PC-9 (cell line): ENCODE data around the gene CHIT1. TPM values are rescaled to one million over a fixed set of nuclear protein-coding genes. Genes with fewer than 3 reads are reported as not detected.

Experiments
- BruUV-seq: library from RNA; stranded (reverse); fragments of 400-500 nt; replicated peaks from 2 replicates; lab custom pipeline; 2021; lab: Mats Ljungman, UMichigan
- CTCF ChIA-PET: fragments of 300-600 bp; sonication (Branson Sonifier 250); formaldehyde crosslinking; loops from one replicate; lab custom pipeline; 2022; ENCODE audit warnings: antibody characterized with exemption; lab: Charles Lee
- POLR2A ChIA-PET: fragments of 300-600 bp; sonication (Branson Sonifier 250); formaldehyde crosslinking; loops from one replicate; lab custom pipeline; 2022; ENCODE audit warnings: antibody characterized with exemption; ENCODE audit not compliant: unreplicated experiment; lab: Charles Lee
- DNase-seq, 2 experiments: peaks; one replicate each; pipeline versions ENCODE4 v3.0.0 to v3.0.0-alpha.2; 2015 to 2022; ENCODE audit warnings: mixed read lengths in 1 of 2
- H2AFZ ChIP-seq: fragments of 200-600 bp; sonication (generic); 2 replicates; pipeline ENCODE4 v1.8.1; 2017; ENCODE audit warnings: antibody characterized with exemption
- H3F3A ChIP-seq: fragments of 200-600 bp; sonication (generic); 2 replicates; pipeline ENCODE4 v1.8.1; 2017; ENCODE audit warnings: antibody characterized with exemption, mild to moderate bottlenecking, low read depth; ENCODE audit not compliant: insufficient read depth
- H3K27ac ChIP-seq: fragments of 200-600 bp; sonication (generic); 2 replicates; pipeline ENCODE4 v1.6.1; 2016; ENCODE audit warnings: mixed run types
- H3K27me3 ChIP-seq: fragments of 200-600 bp; sonication (generic); 2 replicates; pipeline ENCODE4 v1.6.1; 2016; ENCODE audit warnings: low read depth, mixed run types; ENCODE audit not compliant: insufficient read depth
- H3K36me3 ChIP-seq: fragments of 200-600 bp; sonication (generic); 2 replicates; pipeline ENCODE4 v1.6.1; 2016; ENCODE audit warnings: low read depth, mixed run types
- H3K4me1 ChIP-seq: fragments of 200-600 bp; sonication (generic); replicated peaks from 2 replicates; pipeline ENCODE4 v1.6.1; 2016; ENCODE audit warnings: mixed run types; ENCODE audit not compliant: insufficient read depth
- H3K4me2 ChIP-seq: fragments of 200-600 bp; sonication (generic); 2 replicates; pipeline ENCODE4 v1.6.1; 2017; ENCODE audit warnings: mixed run types
- H3K4me3 ChIP-seq: fragments of 200-600 bp; sonication (generic); 2 replicates; pipeline ENCODE4 v1.6.1; 2016; ENCODE audit warnings: mixed run types
- H3K79me2 ChIP-seq: fragments of 200-600 bp; sonication (generic); 2 replicates; pipeline ENCODE4 v1.6.1; 2017; ENCODE audit warnings: low read depth, mixed run types
- H3K9me2 ChIP-seq: fragments of 200-600 bp; sonication (generic); 2 replicates; pipeline ENCODE4 v1.8.1; 2017; ENCODE audit warnings: mild to moderate bottlenecking; ENCODE audit not compliant: insufficient read depth
- H3K9me3 ChIP-seq: fragments of 200-600 bp; sonication (generic); 2 replicates; pipeline ENCODE4 v1.8.1; 2016; ENCODE audit warnings: low read depth; ENCODE audit not compliant: insufficient read depth
- H4K20me1 ChIP-seq: fragments of 200-600 bp; sonication (generic); 2 replicates; pipeline ENCODE4 v1.8.1; 2017; ENCODE audit not compliant: insufficient read depth
- EZH2 ChIP-seq: fragments of 200-600 bp; sonication (generic); IDR thresholded peaks from 2 replicates; pipeline ENCODE4 v1.8.0; 2017; ENCODE audit warnings: antibody characterized with exemption, low read depth
- intact Hi-C: fragments of 100-400 bp; cut with micrococcal nuclease; formaldehyde crosslinking; loops from one replicate; pipeline ENCODE4 v1.10.0; 2022; ENCODE audit not compliant: unreplicated experiment
- total RNA-seq: library from RNA; stranded (reverse); gene quantifications from 2 replicates; pipeline ENCODE4 v1.2.3, GENCODE V29; 2021
- TF ChIP-seq, protein P1 (sequence below): fragments of 200-600 bp; sonication (generic); conservative IDR thresholded peaks from 2 replicates; pipeline ENCODE4 v1.6.1; 2017; ENCODE audit warnings: mixed run types, antibody characterized with exemption, mild to moderate bottlenecking, moderate library complexity

Gene CHIT1
- total RNA-seq, 1 experiment from 2014 or later: not detected

GRCh38 chr1:203178083-203178482, 51.4 kb downstream of the CHIT1 start:
- H3K36me3 ChIP-seq: no peaks in the 10 kb centered on the region
- POLR2A ChIA-PET: no interaction called here
- intact Hi-C loops: no loop called here
- H3K27me3 ChIP-seq: no peaks in the 10 kb centered on the region
- no peak overlapping the region for H3K4me2 ChIP-seq
- H3K27ac ChIP-seq: 0 out of 2 replicates have a peak overlapping the region, but pooled peaks have one; percentile 31
- peaks cover 10% of the 10 kb centered on the region; the same call in 1 of the 2 replicates for H3F3A ChIP-seq
- H2AFZ ChIP-seq: no peak overlapping the region
- H3K9me3 ChIP-seq: no peaks in the 10 kb centered on the region
- TF ChIP-seq EZH2: no peak
- TF ChIP-seq, protein P1, sequence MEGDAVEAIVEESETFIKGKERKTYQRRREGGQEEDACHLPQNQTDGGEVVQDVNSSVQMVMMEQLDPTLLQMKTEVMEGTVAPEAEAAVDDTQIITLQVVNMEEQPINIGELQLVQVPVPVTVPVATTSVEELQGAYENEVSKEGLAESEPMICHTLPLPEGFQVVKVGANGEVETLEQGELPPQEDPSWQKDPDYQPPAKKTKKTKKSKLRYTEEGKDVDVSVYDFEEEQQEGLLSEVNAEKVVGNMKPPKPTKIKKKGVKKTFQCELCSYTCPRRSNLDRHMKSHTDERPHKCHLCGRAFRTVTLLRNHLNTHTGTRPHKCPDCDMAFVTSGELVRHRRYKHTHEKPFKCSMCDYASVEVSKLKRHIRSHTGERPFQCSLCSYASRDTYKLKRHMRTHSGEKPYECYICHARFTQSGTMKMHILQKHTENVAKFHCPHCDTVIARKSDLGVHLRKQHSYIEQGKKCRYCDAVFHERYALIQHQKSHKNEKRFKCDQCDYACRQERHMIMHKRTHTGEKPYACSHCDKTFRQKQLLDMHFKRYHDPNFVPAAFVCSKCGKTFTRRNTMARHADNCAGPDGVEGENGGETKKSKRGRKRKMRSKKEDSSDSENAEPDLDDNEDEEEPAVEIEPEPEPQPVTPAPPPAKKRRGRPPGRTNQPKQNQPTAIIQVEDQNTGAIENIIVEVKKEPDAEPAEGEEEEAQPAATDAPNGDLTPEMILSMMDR: no peak
- H3K79me2 ChIP-seq: no peaks in the 10 kb centered on the region
- CTCF ChIA-PET: interaction anchor here (1.0 kb wide), 1 partner anchor 60 kb away, joined by 4 read pairs; no protein-coding TSS in a partner anchor
- H4K20me1 ChIP-seq: no peaks in the 10 kb centered on the region
- H3K4me1 ChIP-seq: peaks cover 38% of the 10 kb centered on the region
- H3K9me2 ChIP-seq: no peaks in the 10 kb centered on the region
- no peak overlapping the region for H3K4me3 ChIP-seq
- DNase-seq: no peak
- BruUV-seq: no TSS peak

DNA sequence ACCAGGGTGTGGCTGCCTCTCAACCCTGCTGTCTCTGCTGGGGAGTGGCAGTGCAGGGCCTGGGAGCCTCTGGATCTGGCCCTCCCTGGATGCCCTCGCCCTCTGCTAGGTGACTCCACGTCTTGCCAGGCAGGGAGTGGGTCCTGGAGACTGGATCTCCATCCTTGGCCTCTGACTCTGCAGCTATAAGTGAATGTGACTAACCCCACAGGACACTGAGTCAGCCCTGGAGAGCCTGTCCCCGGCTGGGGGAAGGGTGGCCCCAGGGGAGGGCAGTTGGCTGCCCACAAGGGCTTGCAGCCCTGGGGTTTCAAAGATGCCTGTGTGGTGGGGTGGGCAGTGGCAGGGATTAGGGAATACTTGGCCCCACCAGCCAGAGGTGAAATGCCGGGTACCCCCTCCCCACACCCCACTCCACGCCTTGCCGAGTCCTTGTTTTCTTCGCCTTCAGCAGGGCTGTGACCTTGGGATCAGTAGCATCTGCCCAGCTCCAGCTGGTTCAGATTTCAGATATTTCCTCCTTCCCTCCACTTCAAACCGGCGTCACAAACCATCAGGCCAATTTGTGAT, 51.9 kb downstream of the CHIT1 start:
- H3K9me2 ChIP-seq: no peaks in the 10 kb centered on the region
- H3K27ac ChIP-seq: 0 out of 2 replicates have a peak overlapping the region, but pooled peaks have one; percentile 31
- H3K36me3 ChIP-seq: no peaks in the 10 kb centered on the region
- H3K9me3 ChIP-seq: no peaks in the 10 kb centered on the region
- H3K79me2 ChIP-seq: no peaks in the 10 kb centered on the region
- H3K27me3 ChIP-seq: no peaks in the 10 kb centered on the region
- no peak for TF ChIP-seq EZH2
- TF ChIP-seq, protein P1: no peak
- H3K4me3 ChIP-seq: no peak overlapping the region
- CTCF ChIA-PET: no interaction called here
- no TSS peak for BruUV-seq
- no peaks in the 10 kb centered on the region for H4K20me1 ChIP-seq
- POLR2A ChIA-PET: no interaction called here
- H3K4me1 ChIP-seq: peaks cover 40% of the 10 kb centered on the region
- peaks cover 10% of the 10 kb centered on the region; the same call in 1 of the 2 replicates for H3F3A ChIP-seq
- H3K4me2 ChIP-seq: peak overlapping the region; percentile 17
- no peak for DNase-seq
- H2AFZ ChIP-seq: no peak overlapping the region
- intact Hi-C loops: no loop called here

- Histone ChIP-seq H3F3A (peaks cover 10% of the 10 kb centered on the region; the same call in 1 of the 2 replicates), H3K27me3 (no peaks in the 10 kb centered on the region), H3K4me2 (peak overlapping the region; percentile 17), H3K4me1 (peaks cover 42% of the 10 kb centered on the region), H2AFZ (no peak overlapping the region), H3K4me3 (no peak overlapping the region), H3K27ac (no peak overlapping the region), H4K20me1 (no peaks in the 10 kb centered on the region), H3K79me2 (no peaks in the 10 kb centered on the region), H3K9me2 (no peaks in the 10 kb centered on the region), H3K36me3 (no peaks in the 10 kb centered on the region), H3K9me3 (no peaks in the 10 kb centered on the region)
- ChIA-PET POLR2A (no interaction called here), CTCF (no interaction called here)
- TF ChIP-seq, protein P1: no peak
- no peak for TF ChIP-seq EZH2
- DNase-seq: no peak
- intact Hi-C loops: no loop called here
- no TSS peak for BruUV-seq
Observed at GRCh38 chr1:203177036-203177405, 52.5 kb downstream of the CHIT1 start.
